ENCODE data around the gene ARGLU1.
"Not testable (repeated sequence)": the region's sequence is repeated elsewhere in the genome, so short reads cannot be mapped to it uniquely, and the experiment has no call there.

Gene ARGLU1, protein sequence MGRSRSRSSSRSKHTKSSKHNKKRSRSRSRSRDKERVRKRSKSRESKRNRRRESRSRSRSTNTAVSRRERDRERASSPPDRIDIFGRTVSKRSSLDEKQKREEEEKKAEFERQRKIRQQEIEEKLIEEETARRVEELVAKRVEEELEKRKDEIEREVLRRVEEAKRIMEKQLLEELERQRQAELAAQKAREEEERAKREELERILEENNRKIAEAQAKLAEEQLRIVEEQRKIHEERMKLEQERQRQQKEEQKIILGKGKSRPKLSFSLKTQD

GRCh38 chr13:106567474-106568298 lies at the start of gene ARGLU1:
Gene ARGLU1 (minus strand): TSS chr13:106568137. CDS start chr13:106567919, 218 bp downstream.
- Histone ChIP-seq H3K36me3 (ENCODE audit: insufficient read depth, low read length) (no peaks in the 10 kb centered on the region), H3K4me1 (ENCODE audit: control insufficient read depth, insufficient read depth, low read length, unreplicated experiment) (peaks cover 27% of the 10 kb centered on the region), H2AFZ (ENCODE audit: low read length, unreplicated experiment) (peak within 1 kb of the TSS; percentile 46), H3K4me3 (ENCODE audit: low read depth, low read length) (peak within 1 kb of the TSS; percentile 88), H3K79me2 (ENCODE audit: control insufficient read depth, insufficient read depth, low read length, unreplicated experiment) (peaks cover 51% of the 10 kb centered on the region), H3K27me3 (ENCODE audit: insufficient read depth, low read length) (no peaks in the 10 kb centered on the region), H3K27ac (ENCODE audit: low read depth, low read length) (peak within 1 kb of the TSS; percentile 87)

GRCh38 chr13:106617561-106617960 lies 49.6 kb upstream of the ARGLU1 start:
- Histone ChIP-seq H3K27ac (ENCODE audit: low read depth, low read length) (no peak overlapping the region), H2AFZ (ENCODE audit: low read length, unreplicated experiment) (no peak overlapping the region), H3K4me1 (ENCODE audit: control insufficient read depth, insufficient read depth, low read length, unreplicated experiment) (peaks cover 3% of the 10 kb centered on the region), H3K36me3 (ENCODE audit: insufficient read depth, low read length) (no peaks in the 10 kb centered on the region), H3K79me2 (ENCODE audit: control insufficient read depth, insufficient read depth, low read length, unreplicated experiment) (no peaks in the 10 kb centered on the region), H3K27me3 (ENCODE audit: insufficient read depth, low read length) (peaks cover 23% of the 10 kb centered on the region), H3K4me3 (ENCODE audit: low read depth, low read length) (no peak overlapping the region)

GRCh38 chr13:106616729-106617128 lies 48.8 kb upstream of the ARGLU1 start:
- H2AFZ ChIP-seq (ENCODE audit: low read length, unreplicated experiment): no peak overlapping the region
- no peak overlapping the region for H3K27ac ChIP-seq (ENCODE audit: low read depth, low read length)
- no peaks in the 10 kb centered on the region for H3K36me3 ChIP-seq (ENCODE audit: insufficient read depth, low read length)
- H3K4me1 ChIP-seq (ENCODE audit: control insufficient read depth, insufficient read depth, low read length, unreplicated experiment): peaks cover 3% of the 10 kb centered on the region
- H3K79me2 ChIP-seq (ENCODE audit: control insufficient read depth, insufficient read depth, low read length, unreplicated experiment): no peaks in the 10 kb centered on the region
- peaks cover 15% of the 10 kb centered on the region for H3K27me3 ChIP-seq (ENCODE audit: insufficient read depth, low read length)
- no peak overlapping the region for H3K4me3 ChIP-seq (ENCODE audit: low read depth, low read length)

GRCh38 chr13:106614874-106615273 lies 46.9 kb upstream of the ARGLU1 start:
- no peaks in the 10 kb centered on the region for H3K27me3 ChIP-seq (ENCODE audit: insufficient read depth, low read length)
- no peaks in the 10 kb centered on the region for H3K79me2 ChIP-seq (ENCODE audit: control insufficient read depth, insufficient read depth, low read length, unreplicated experiment)
- H3K36me3 ChIP-seq (ENCODE audit: insufficient read depth, low read length): no peaks in the 10 kb centered on the region
- H3K4me1 ChIP-seq (ENCODE audit: control insufficient read depth, insufficient read depth, low read length, unreplicated experiment): peaks cover 3% of the 10 kb centered on the region
- H3K4me3 ChIP-seq (ENCODE audit: low read depth, low read length): no peak overlapping the region
- no peak overlapping the region for H2AFZ ChIP-seq (ENCODE audit: low read length, unreplicated experiment)
- no peak overlapping the region for H3K27ac ChIP-seq (ENCODE audit: low read depth, low read length)

- H3K27ac ChIP-seq (ENCODE audit: low read depth, low read length): no peak overlapping the region
- H3K27me3 ChIP-seq (ENCODE audit: insufficient read depth, low read length): no peaks in the 10 kb centered on the region
- H2AFZ ChIP-seq (ENCODE audit: low read length, unreplicated experiment): no peak overlapping the region
- no peak overlapping the region for H3K4me3 ChIP-seq (ENCODE audit: low read depth, low read length)
- H3K4me1 ChIP-seq (ENCODE audit: control insufficient read depth, insufficient read depth, low read length, unreplicated experiment): no peaks in the 10 kb centered on the region
- no peaks in the 10 kb centered on the region for H3K79me2 ChIP-seq (ENCODE audit: control insufficient read depth, insufficient read depth, low read length, unreplicated experiment)
- H3K36me3 ChIP-seq (ENCODE audit: insufficient read depth, low read length): no peaks in the 10 kb centered on the region
These were observed 44.8 kb upstream of the ARGLU1 start for GRCh38 chr13:106612688-106613087.

DNA sequence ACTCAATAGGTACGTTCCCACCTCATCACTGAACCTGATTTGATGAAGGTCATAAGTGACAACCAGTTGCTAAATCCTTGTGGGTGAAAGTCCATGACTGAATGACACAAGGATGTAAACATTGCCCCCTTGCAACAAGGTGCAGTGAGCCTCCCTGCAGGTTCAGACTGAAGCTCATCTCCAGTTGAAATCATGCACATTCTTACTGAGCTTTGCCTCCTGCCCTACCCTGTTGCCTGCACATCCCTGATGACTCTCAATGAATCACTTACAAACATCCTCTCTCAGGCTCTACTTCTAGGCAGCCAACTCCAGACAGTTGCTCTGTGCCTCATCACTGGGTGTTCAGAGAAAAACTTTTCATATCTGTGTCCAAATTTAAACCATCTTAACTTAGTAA lies 42.5 kb upstream of the ARGLU1 start:
- no peaks in the 10 kb centered on the region for H3K36me3 ChIP-seq (ENCODE audit: insufficient read depth, low read length)
- no peaks in the 10 kb centered on the region for H3K4me1 ChIP-seq (ENCODE audit: control insufficient read depth, insufficient read depth, low read length, unreplicated experiment)
- H3K27me3 ChIP-seq (ENCODE audit: insufficient read depth, low read length): no peaks in the 10 kb centered on the region
- no peak overlapping the region for H2AFZ ChIP-seq (ENCODE audit: low read length, unreplicated experiment)
- H3K4me3 ChIP-seq (ENCODE audit: low read depth, low read length): no peak overlapping the region
- no peak overlapping the region for H3K27ac ChIP-seq (ENCODE audit: low read depth, low read length)
- no peaks in the 10 kb centered on the region for H3K79me2 ChIP-seq (ENCODE audit: control insufficient read depth, insufficient read depth, low read length, unreplicated experiment)

DNA sequence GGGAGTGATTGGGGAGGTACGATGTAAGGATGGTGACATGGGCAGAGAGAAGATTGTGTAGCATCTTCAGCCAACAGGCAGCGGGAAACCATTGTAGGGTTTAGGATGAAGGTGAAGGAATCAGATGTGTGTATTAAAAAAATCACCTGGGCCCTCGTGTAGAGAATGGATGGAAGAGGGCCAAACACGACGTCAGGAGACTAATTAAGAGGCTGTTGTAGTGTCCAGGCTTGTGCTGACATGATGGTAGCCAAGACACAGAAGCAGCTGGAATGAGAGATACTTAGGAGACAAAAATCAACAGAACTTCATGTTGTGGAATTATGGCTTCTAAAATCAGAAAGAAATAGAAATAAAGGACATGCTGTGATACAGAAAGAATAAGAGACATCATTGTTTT lies 41.2 kb upstream of the ARGLU1 start:
- H3K27me3 ChIP-seq (ENCODE audit: insufficient read depth, low read length): no peaks in the 10 kb centered on the region
- H3K79me2 ChIP-seq (ENCODE audit: control insufficient read depth, insufficient read depth, low read length, unreplicated experiment): no peaks in the 10 kb centered on the region
- no peak overlapping the region for H3K27ac ChIP-seq (ENCODE audit: low read depth, low read length)
- no peaks in the 10 kb centered on the region for H3K4me1 ChIP-seq (ENCODE audit: control insufficient read depth, insufficient read depth, low read length, unreplicated experiment)
- no peak overlapping the region for H2AFZ ChIP-seq (ENCODE audit: low read length, unreplicated experiment)
- no peaks in the 10 kb centered on the region for H3K36me3 ChIP-seq (ENCODE audit: insufficient read depth, low read length)
- no peak overlapping the region for H3K4me3 ChIP-seq (ENCODE audit: low read depth, low read length)

DNA sequence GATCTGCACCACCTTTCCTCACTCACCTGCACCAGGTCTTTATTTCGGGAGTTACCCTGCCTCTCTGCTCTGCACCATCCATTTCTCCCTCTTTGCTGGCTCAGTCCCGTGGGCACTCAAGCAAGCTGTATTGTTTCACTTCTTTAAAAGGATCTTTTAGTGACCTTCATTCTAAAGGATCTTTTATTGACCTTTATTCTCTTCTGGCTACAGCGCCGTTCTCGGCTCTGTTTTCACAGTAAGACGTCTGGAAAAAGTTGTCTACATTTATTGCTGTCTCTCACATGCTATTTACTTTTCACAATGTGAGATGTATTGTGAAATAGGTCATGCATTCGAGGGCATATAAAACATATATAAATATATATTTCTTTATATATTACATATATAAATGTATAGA lies 35.6 kb upstream of the ARGLU1 start:
- H3K79me2 ChIP-seq (ENCODE audit: control insufficient read depth, insufficient read depth, low read length, unreplicated experiment): no peaks in the 10 kb centered on the region
- H3K4me1 ChIP-seq (ENCODE audit: control insufficient read depth, insufficient read depth, low read length, unreplicated experiment): no peaks in the 10 kb centered on the region
- H3K4me3 ChIP-seq (ENCODE audit: low read depth, low read length): no peak overlapping the region
- H3K27me3 ChIP-seq (ENCODE audit: insufficient read depth, low read length): no peaks in the 10 kb centered on the region
- no peak overlapping the region for H3K27ac ChIP-seq (ENCODE audit: low read depth, low read length)
- H3K36me3 ChIP-seq (ENCODE audit: insufficient read depth, low read length): no peaks in the 10 kb centered on the region
- no peak overlapping the region for H2AFZ ChIP-seq (ENCODE audit: low read length, unreplicated experiment)

GRCh38 chr13:106602178-106602577 lies 34.2 kb upstream of the ARGLU1 start:
- Histone ChIP-seq H3K36me3 (ENCODE audit: insufficient read depth, low read length) (no peaks in the 10 kb centered on the region), H3K27me3 (ENCODE audit: insufficient read depth, low read length) (no peaks in the 10 kb centered on the region), H3K4me3 (ENCODE audit: low read depth, low read length) (no peak overlapping the region), H2AFZ (ENCODE audit: low read length, unreplicated experiment) (no peak overlapping the region), H3K4me1 (ENCODE audit: control insufficient read depth, insufficient read depth, low read length, unreplicated experiment) (no peaks in the 10 kb centered on the region), H3K79me2 (ENCODE audit: control insufficient read depth, insufficient read depth, low read length, unreplicated experiment) (no peaks in the 10 kb centered on the region), H3K27ac (ENCODE audit: low read depth, low read length) (no peak overlapping the region)

- Histone ChIP-seq H3K79me2 (ENCODE audit: control insufficient read depth, insufficient read depth, low read length, unreplicated experiment) (no peaks in the 10 kb centered on the region), H3K36me3 (ENCODE audit: insufficient read depth, low read length) (no peaks in the 10 kb centered on the region), H3K4me3 (ENCODE audit: low read depth, low read length) (no peak overlapping the region), H3K27me3 (ENCODE audit: insufficient read depth, low read length) (no peaks in the 10 kb centered on the region), H3K4me1 (ENCODE audit: control insufficient read depth, insufficient read depth, low read length, unreplicated experiment) (no peaks in the 10 kb centered on the region), H3K27ac (ENCODE audit: low read depth, low read length) (no peak overlapping the region), H2AFZ (ENCODE audit: low read length, unreplicated experiment) (no peak overlapping the region)
These were observed 33.6 kb upstream of the ARGLU1 start for GRCh38 chr13:106601489-106601888.

DNA sequence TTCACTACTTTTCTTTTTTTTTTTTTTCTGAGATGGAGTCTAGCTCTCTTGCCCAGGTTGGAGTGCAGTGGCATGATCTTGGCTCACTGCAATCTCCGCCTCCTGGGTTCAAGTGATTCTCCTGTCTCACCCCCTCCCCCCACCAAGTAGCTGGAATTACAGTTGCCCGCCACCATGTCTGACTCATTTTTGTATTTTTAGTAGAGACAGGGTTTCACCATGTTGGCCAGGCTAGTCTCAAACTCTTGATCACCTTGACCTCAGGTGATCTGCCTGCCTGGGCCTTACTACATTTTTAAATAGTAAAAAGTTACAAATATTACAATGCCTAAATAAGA lies 32.8 kb upstream of the ARGLU1 start:
- H3K36me3 ChIP-seq (ENCODE audit: insufficient read depth, low read length); H3K27ac ChIP-seq (ENCODE audit: low read depth, low read length); H3K4me1 ChIP-seq (ENCODE audit: control insufficient read depth, insufficient read depth, low read length, unreplicated experiment); H3K79me2 ChIP-seq (ENCODE audit: control insufficient read depth, insufficient read depth, low read length, unreplicated experiment); H3K27me3 ChIP-seq (ENCODE audit: insufficient read depth, low read length); H3K4me3 ChIP-seq (ENCODE audit: low read depth, low read length); H2AFZ ChIP-seq (ENCODE audit: low read length, unreplicated experiment): not testable (repeated sequence)

Measured in ACC112 (cell line).